DND-41 (cell line): ENCODE measurements around the gene CMTM7.
"Not testable (repeated sequence)": the region's sequence is repeated elsewhere in the genome, so short reads cannot be mapped to it uniquely, and the experiment has no call there.

ENCODE experiments used
- EZH2 ChIP-seq: IDR thresholded peaks from 3 replicates; pipeline ENCODE4 v1.6.1; 2012; ENCODE audit warnings: borderline replicate concordance, low read depth, mild to moderate bottlenecking, moderate library complexity, low read length, inconsistent platforms; ENCODE audit not compliant: severe bottlenecking
- TF ChIP-seq, protein P1 (sequence below): IDR thresholded peaks from 2 replicates; pipeline ENCODE4 v1.5.1; 2012; ENCODE audit warnings: borderline replicate concordance, low read length, moderate library complexity, mild to moderate bottlenecking; ENCODE audit not compliant: poor library complexity, severe bottlenecking; ENCODE audit errors: extremely low read depth

DNA sequence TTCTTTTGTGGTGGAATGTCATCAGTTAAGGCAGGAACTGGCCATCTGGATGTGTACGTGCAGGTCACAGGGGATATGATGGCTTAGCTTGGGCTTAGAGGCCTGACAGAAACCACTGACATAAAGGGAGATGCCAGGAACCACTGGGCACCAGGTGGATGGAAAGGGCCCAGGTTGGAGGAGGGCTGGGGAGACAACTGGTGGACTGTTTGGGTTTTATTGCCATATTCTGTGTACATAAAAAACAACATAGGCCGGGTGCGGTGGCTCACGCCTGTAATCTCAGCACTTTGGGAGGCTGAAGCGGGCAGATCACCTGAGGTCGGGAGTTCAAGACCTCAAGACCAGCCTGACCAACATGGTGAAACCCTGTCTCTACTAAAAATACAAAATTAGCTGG lies 75.2 kb downstream of the CMTM7 start:
- TF ChIP-seq, protein P1, sequence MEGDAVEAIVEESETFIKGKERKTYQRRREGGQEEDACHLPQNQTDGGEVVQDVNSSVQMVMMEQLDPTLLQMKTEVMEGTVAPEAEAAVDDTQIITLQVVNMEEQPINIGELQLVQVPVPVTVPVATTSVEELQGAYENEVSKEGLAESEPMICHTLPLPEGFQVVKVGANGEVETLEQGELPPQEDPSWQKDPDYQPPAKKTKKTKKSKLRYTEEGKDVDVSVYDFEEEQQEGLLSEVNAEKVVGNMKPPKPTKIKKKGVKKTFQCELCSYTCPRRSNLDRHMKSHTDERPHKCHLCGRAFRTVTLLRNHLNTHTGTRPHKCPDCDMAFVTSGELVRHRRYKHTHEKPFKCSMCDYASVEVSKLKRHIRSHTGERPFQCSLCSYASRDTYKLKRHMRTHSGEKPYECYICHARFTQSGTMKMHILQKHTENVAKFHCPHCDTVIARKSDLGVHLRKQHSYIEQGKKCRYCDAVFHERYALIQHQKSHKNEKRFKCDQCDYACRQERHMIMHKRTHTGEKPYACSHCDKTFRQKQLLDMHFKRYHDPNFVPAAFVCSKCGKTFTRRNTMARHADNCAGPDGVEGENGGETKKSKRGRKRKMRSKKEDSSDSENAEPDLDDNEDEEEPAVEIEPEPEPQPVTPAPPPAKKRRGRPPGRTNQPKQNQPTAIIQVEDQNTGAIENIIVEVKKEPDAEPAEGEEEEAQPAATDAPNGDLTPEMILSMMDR: not testable (repeated sequence)
- TF ChIP-seq EZH2: not testable (repeated sequence)
